ENCODE measurements around the gene GRID2.
"Not testable (repeated sequence)": the region's sequence is repeated elsewhere in the genome, so short reads cannot be mapped to it uniquely, and the experiment has no call there.

Gene GRID2

DNA sequence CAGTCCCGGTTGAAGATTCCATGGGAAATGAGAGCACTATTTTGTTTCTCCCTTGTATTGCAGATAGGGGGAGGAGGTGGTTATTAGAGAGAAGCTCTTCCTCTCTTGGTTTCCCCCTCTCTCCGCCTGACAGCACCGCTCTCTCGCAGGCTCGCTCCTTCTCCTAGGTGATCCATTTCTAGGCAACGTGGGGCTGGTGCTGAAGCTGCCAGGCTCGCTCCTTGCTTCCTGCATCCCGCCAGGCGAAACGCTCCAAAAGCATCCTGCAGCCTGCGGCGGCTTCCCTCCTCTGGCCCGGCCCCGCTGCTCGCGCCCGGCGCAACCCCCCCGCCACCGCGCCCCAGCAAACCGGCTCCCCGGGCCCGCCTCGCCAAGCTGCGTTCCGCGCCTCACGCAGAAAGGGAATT is at the start of gene GRID2:
TSS of gene GRID2 (plus strand) at position 346 of the 407 bp plus-strand sequence.
- peak; percentile 28 to 38 for DNase-seq

DNA sequence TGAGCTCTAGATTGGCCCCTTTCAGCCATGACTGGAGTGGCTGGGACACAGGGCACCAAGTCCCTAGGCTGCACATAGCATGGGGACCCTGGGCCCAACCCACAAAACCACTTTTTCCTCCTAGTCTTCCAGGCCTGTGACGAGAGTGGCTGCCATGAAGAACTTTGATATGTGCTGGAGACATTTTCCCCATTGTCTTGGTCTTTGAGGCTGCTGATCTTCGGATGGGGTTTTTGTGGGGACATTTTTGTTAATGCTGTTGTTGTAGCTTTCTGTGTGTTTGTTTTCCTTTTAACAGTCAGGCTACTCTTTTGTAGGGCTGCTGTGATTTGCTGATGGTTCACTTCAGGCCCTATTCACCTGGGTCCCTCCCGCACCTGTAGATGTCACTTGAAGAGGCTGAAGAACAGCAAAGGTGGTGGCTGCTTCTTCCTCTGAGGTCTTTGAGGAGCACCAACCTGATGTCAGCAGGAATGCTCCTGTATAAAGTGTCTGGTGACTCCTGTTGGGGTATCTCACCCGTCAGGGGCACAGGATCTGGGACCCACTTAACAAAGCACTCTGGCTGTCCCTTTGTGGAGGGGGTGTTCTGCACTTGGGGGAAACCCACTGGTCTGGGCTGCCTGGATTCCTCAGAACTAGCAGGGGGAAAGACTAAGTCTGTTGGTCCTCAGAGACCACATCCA is 49.6 kb upstream of the GRID2 start:
- no peak for DNase-seq

DNA sequence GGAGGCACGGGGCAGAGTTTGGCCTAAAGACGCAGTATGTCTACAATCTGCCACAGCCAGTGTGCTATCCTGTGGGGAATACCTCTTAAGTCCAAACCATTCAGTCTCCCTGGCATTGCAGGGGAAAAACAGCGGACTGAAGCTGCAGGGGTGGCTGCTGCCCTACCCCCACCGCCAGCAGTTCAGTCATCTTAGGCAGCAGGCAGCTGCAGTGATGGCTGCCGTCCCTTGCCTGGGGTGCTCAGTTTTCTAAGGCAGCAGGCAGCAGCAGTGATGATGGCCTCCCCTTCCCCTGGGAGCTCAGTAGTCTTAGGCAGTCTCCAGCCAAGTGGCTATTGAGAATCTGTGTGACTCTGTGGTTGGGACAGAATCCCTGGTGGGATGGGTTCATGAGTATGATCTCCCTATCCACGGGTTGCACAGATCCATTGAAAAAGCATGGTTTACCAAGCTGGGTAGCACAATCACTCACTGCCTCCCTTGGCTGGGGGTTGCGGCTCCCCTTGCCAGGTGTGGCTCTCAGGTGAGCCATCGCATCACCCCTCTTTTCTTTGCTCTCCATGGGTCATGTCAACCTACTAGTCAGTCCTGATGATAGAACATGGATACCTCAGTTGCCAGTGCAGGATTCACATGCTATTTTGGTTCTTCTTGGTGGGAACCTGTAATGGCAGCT is 48.9 kb upstream of the GRID2 start:
- no peak for DNase-seq

DNA sequence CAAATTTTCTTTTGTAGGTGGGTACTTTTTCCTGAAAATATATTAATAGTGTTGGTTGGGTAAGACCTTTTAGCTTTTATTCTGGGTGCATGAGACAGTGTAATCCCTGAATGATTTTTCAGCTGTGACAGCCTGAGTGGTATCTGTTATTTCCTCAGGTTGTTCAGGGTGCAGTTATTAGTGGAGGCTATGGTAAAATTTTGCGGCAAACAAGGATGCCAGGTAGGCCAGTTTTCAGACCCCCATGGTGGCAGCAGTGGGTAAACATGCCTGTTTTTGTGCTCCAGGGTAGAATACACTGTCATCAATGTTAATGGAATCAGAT is 47.9 kb upstream of the GRID2 start:
- no peak for DNase-seq

DNA sequence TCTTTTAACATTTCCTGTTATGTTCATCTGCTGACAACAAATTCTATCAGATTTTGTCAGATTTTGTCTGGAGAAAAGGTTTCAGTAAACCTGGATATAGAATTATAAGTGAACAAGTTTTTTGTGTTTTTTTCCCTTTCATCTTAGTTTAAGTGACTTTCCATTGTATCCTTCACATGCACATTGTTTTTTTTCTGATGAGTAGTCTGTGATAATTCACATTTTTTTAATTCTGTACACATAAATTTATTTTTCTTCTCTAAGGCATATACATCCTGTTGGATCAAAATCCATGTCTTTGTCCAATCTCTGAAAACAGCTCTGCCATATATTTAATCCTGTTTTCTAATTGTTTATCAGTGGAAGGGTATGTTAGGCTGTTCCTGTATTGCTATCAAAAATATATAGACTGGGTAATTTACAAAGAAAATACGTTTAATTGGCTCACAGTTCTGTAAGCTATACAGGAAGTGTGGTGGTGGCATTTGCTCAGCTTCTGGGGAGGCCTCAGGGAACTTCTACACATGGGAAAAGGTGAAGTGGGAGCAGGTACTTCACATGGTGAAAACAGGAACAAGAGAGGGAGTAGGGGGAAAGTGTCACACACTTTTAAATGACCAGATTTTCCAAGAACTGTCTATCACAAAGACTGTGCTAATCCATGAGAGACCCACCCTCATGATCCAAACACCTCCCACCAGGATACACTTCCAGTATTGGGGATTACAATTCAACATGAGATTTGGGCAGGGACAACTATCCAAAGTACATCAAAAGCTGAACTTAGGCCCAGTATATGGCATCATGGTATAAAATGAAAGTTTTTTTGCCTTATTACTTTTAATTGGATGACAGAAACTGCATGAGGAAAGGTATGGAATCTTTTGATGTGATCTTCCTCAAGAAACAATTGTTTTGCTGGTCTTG is 45.6 kb upstream of the GRID2 start:
- no peak for DNase-seq

DNA sequence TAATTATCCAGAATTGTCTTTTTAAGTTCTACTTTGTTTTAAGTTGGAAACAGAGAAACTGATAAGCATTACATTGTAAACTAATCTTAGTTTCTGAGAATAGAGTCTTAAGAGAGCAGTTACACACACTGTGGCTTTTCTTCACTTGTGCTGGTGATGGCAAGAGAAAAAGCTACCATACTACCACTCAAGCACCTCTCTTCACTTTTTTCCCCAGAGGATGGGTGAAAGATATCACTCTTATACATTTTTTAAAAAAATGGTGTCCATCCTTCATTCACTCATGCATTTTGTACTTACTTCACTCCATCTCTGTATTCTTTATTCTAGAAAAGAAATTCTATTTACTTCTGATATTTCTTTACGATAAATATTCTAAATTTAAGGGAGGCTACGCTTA is 42.5 kb upstream of the GRID2 start:
- DNase-seq: no peak

- DNase-seq: no peak
These were observed 41.4 kb upstream of the GRID2 start for GRCh38 chr4:92262371-92262770.

DNA sequence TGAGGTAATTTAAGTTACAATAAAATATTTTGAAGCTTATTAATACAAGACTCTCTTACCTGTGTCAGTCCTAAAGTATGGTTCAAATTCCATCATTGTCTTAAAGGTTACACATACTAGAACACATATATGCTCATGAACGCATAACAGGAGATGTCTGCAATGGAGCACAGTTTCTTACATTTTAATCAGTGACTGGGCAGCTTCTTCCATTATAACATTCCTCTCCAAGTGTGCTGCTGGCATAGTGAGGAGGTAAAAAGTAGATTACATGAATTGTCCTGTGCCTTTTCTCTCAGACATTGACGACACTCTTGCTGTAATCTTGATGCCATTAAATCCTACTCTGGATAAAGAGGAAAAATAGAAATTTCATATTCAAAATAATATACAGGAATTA is 40.8 kb upstream of the GRID2 start:
- no peak for DNase-seq

DNA sequence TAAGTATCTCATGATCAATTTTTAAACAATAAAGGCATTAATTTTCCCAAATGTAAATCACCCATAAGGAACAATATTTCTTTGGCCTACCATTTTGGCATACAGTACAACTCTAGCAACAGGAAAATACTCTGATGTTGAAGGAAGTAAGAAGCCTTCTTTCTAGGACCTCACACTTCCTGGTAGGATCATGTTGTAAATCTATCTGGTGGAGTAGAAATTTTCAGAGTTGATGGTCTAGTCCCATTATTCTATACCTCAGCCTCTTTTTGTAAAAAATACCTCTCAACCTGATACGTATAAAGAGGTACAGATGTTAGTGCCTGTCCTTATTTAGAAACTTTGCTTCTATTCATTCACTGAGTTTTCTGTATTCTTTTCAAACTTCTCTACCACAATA is 40.2 kb upstream of the GRID2 start:
- no peak for DNase-seq

GRCh38 chr4:92264163-92264562 is 39.6 kb upstream of the GRID2 start:
- no peak for DNase-seq

GRCh38 chr4:92265021-92265420 is 38.7 kb upstream of the GRID2 start:
- no peak for DNase-seq

- DNase-seq: no peak
These were observed 38.0 kb upstream of the GRID2 start for GRCh38 chr4:92265798-92266197.

GRCh38 chr4:92266521-92266920 is 37.2 kb upstream of the GRID2 start:
- no peak for DNase-seq

DNA sequence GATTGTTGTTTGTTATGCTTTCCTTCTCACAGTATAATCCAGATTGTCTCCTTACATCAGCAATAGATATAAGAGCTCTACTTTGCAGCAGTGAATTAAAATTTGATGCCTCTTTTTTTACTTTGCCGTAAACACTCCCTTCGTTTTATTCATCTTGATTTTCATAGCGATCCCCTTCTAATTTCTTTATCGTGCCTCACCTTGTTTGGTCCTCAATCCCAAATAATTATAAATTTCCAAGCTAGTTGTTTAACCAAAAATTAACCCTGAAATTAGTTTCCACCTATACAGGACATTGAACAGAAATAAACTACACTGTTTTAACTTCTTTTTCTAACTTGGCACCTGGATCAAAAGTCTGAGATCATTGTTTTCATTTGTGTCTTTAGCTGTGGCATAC is 35.1 kb upstream of the GRID2 start:
- no peak for DNase-seq

DNA sequence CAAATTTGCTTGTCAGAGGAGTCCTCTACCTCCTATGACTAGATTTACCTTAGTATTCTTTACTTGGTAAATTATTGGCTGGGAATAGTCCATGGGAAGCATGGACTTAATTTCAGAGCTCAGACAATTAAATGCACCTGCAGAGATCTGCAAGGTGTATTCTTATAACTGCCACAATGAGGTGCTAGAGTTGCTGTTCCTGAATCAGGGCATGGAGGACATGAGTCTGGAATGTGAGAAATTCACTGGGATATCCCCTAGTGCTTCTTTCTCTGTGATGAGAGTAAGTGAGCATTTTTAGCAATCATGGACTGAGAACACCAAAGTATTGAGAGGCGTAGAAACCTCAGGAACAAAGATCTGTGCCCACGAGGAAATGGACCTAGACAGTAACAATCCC is 32.9 kb upstream of the GRID2 start:
- no peak for DNase-seq

GRCh38 chr4:92271551-92271950 is 32.2 kb upstream of the GRID2 start:
- not testable (repeated sequence) for DNase-seq

GRCh38 chr4:92277057-92277881 is 26.5 kb upstream of the GRID2 start:
- not testable (repeated sequence) for DNase-seq

GRCh38 chr4:92279296-92279695 is 24.5 kb upstream of the GRID2 start:
- DNase-seq: no peak

GRCh38 chr4:92299152-92299551 is 4.6 kb upstream of the GRID2 start:
- DNase-seq: peak; percentile 6 to 16

DNA sequence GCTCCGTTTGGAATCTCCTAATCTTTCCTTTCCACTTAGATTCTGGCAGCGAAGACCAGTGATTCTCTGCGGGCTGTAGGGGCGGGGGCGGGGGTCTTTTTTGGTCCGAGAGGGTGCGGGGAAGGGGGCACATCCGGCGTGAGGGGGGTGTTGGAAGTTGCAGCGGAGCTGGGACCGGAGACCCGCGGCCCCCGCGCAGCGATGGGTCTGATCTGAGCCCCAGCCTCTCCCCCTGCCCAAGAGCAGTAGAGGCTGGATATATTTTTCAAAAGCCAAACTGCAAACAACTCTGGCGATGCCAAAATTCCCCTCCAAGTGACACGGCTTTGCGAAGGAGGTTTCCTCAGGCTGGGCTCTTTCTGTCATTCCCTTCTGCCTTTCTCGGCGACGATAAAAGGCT is 355 bp downstream of the GRID2 start:
- DNase-seq: no peak

- no peak for DNase-seq
These were observed 840 bp downstream of the GRID2 start for GRCh38 chr4:92304606-92305005.

DNA sequence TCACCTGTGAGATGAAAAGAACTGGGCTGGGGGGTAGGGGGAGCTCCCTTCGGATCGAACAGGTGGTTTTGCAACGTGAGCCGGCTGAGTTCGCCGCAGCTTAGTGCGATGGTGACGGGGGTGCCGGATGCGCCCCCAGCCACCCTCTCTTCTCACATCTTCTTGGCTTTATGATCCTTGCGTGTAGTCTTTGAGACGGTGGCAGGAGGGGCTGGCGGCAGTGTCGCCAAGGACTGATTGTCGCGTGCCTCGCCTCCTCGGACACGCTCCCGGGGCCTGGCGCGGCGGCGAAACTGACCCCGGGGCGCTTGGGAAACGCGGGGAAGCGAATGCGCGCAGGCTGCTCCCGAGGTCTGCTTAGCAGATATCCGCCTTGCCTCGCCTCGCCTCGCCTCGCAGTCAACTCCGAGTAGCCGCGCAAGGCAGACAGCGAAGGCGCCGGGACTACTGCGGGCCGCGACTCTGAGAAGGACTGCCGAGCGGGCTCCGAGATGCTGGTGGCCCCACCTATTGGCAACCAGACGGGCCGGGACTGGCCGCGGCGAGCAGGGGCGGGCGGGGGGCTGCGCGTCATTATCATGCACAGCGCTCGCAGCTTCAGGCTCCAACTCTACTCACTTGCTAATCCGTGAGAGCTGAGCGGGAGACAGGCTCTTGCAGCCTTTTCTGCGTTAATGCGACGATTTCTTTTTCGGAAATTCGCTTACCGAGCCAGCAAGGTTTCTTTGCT is 1.5 kb downstream of the GRID2 start:
- peak; percentile 3 to 21 for DNase-seq

All from Kasumi-1 (cell line).